HTERT RPE-1 (cell line): ENCODE data around the gene IFT81.
"Not testable (repeated sequence)": the region's sequence is repeated elsewhere in the genome, so short reads cannot be mapped to it uniquely, and the experiment has no call there.

Experiments
- in situ Hi-C: fragments of 300-500 bp; cut with MboI; formaldehyde crosslinking; loops from 4 replicates; pipeline ENCODE4 v1.14.3; 2020; ENCODE audit warnings: low sequenced_read_pairs

The IFT81 gene

GRCh38 chr12:110243227-110243626 is 119.1 kb downstream of the IFT81 start:
- in situ Hi-C loops, result no loop called here

GRCh38 chr12:110244372-110244771 is 120.2 kb downstream of the IFT81 start:
- in situ Hi-C loops, result no loop called here

DNA sequence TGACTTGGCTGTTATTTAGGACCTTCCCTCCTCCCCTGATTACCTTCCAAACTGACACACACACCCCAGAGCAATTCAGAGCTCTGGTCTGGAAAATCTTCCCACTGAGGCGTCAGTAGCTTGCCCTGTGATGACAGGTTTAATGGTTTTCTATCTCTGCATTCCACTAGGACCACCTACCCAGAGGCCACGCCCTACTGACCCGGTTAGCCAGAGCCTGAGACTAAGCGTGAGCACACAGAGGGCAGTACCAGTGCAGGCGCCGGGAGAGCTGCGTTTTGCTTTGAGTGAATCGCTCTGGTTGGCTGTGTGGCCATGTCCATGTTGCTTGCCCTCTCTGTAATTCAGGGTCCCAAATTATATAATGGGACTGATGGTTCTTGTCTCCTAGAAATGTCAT is 120.7 kb downstream of the IFT81 start:
- in situ Hi-C loops, result no loop called here

DNA sequence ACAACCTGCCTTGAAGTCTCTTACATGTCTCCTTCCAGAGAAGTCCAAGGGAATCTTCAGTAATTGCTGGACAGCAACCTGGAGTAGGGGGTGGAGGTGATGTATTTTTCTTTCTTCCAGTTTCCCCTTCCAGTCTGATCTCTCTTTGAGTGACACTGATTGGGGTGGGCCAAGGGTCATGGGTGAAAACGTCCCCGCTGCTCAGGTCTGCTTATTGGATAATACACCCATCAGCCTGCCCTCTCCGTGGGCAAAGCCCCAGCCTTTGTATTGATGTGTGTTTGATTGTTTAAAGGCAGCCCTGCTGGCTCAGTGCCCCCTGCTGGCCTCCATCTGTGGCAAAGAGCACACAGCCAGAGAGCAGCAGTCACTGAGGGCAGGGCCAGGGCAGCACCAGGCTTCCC is 121.2 kb downstream of the IFT81 start:
- in situ Hi-C loops, result no loop called here

DNA sequence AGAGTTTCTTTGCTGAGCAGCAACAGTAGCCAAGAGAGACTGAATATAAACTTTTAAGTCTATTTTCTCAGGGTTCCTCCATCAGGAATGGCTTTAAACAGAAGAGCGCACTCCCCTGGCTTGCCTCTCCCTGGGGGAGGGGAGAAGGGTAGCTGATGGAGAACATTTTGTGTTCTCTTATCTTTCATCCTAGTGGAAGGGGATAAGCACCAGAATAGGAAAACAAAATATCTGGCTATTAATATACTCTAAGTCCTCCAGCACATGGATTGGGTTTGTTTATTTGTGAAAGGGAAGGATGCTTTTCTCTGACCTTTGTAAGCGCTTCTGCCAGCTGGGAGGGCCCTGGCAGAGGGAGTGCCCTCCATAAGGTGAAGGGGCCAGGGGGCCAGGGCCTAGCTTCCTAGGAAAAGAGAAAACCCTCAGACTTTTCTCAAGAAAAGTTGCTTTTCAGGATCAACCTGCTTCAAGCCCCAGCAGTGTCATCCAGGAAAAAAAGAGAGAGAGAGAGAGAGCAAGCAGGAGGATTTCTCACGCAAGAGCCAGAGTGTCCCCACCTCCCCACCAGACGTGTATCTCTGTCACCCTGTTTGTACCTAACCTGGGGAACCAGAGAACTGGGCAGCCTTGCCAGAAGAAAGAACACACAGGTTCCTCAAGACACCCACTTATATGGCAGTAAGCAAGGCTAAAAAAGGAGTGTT is 122.6 kb downstream of the IFT81 start:
- in situ Hi-C loops, result no loop called here

GRCh38 chr12:110247340-110248095 is 123.4 kb downstream of the IFT81 start:
- in situ Hi-C loops, result no loop called here

DNA sequence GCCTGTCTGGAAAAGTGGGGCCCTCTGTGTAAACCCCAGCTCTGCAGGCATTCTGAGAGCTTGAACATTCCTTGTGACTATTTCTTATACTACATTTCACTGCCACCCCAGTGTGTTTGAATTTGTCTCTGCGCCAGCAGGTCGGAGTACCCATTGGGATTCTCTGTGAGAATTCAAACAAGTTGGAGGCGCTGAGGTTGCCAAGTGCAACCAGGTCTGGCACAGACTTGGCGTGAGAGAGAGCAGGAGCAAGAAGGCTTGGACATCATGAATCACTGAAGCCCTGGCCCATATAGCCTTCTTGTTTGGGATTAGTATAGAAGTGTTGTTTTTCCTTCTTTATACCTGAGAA is 123.9 kb downstream of the IFT81 start:
- in situ Hi-C loops, result no loop called here

- in situ Hi-C loops, result no loop called here
Measured at GRCh38 chr12:110249105-110249504, 124.9 kb downstream of the IFT81 start.

- in situ Hi-C loops, result no loop called here
Measured at GRCh38 chr12:110249716-110250225, 125.6 kb downstream of the IFT81 start.

GRCh38 chr12:110251381-110251780 is 127.2 kb downstream of the IFT81 start:
- in situ Hi-C loops, result no loop called here

DNA sequence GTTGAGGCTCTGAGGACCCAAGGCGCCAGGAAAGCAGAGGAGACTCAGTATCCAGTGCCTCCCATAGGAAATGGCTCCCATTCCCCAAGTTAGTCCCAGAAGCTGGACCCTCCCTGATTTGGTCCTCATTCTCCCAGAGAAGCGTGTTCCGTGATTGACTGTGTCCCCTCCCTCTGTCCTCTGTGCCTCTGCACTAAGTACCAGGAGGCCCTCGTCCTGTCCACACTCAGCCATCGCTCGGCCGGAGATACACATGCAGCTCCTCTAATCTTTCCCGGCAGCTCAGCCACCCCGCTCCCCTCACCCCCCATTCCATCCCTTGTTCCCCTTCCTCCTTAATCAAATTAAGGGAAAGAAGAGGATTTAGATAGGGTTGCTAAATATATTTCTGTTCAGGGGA is 128.6 kb downstream of the IFT81 start:
- in situ Hi-C loops, result no loop called here

DNA sequence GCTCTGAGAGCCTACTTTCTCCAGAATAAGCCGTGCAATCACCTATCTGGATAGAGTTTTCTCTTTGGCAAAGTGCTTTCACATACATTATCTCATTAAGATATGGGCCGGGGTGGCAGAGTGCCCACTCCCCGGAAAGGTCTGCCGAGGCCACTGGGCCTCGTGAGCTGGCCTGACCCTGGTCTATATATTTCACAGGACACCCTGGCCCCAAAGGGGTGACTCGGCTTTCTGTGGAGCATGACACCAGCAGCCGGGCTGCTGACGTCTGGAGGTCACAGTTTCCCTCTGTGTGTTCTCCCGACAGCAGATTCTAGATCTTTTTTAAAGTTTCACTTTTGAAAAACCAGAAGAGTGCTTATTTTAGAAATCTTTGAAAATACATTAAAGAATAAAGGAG is 129.0 kb downstream of the IFT81 start:
- in situ Hi-C loops, result no loop called here

GRCh38 chr12:110254971-110255540 is 130.9 kb downstream of the IFT81 start:
- in situ Hi-C loops, result no loop called here

DNA sequence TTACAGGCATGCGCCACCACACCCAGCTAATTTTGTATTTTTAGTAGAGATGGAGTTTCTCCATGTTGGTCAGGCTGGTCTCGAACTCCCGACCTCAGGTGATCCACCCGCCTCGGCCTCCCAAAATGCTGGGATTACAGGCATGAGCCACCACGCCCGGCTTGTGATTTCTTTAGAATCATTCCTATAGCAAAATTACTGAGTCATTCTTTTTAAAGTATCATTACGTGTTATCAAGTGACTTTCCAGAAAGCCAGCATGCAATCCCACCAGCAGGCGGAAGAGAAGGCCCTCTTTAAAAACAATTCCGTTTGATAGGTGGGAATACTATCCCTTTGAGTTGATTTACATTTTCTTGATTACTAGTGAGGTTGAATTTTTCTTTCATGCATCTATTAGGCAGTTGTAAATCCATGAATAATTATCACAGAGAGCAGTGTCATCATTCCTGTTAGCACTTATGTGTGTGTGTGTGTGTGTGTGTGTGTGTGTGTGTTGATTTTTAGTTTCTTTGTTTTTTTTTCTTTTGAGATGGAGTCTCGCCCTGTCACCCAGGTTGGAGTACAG is 131.8 kb downstream of the IFT81 start:
- in situ Hi-C loops, result not testable (repeated sequence)

DNA sequence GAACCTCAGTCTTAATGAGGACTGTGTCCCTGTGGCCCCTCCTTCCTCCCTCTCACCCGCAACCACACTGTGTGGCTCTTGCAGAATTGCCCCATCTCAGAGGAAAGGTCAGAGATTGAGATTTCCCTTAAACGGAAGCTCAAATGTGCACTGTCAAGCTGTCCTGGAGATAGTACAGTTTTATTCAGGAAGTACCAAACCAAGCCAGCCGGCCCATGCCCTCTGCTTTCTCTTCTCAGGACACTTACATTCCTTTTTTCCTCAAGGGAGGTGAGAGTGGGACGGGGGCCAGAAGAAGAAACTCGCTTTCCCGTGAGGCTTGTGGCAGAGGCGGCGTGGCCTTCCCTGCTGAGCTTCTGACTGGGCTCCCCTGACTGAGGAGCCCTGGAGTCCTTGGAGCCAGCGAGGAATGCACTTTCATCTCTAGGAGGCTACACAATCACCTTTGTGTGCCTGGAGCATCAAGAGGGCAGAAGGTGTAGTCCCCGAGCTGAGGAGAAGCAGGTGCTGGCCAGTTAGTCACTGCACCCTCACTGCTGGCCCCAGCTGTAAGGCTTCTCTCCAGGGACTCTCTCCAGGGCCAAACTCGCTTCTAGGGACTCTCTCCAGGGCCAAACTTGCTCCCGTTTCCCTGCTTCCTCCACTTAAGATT is 132.7 kb downstream of the IFT81 start:
- in situ Hi-C loops, result no loop called here

GRCh38 chr12:110258466-110258865 is 134.3 kb downstream of the IFT81 start:
- in situ Hi-C loops, result no loop called here

DNA sequence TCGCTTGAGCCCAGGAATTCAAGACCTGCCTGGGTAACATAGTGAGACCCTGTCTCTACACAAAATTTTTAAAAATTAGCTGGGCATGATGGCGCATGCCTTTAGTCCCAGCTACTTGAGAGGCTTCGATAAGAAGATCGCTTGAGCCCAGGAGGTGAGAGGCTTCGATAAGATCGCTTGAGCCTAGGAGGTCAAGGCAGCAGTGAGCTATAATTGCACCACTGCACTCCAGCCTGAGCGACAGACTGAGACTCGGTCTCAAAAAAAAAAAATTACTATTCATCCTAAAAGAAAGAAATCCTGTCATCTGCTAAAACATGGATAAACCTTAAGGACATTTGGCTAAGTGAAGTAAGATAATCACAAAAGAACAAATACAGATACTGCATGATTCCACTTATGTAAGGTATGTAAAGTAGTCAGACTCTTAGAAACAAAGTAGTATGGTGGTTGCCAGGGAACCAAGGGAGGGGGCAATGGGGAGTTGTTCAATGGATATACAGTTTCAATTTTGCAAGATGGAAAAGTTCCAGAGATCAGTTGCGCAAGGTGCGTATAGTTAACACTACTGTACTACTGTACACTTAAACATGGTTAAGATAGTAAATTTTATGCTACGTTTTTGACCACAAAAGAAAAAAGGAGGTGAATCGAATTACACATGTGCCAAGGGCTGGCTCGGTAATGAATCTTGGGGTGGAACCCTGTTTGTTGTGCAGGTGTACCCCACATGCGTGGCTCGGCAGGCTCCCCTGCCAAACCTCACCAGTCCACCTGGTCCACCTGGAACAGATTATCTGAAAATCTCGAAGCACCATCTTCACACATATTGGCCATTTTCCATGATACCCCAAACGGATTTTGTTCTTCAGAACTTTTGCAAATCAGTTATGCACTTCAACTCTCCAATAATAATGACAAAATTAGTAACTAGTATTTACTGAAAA is 138.6 kb downstream of the IFT81 start:
- in situ Hi-C loops, result no loop called here

DNA sequence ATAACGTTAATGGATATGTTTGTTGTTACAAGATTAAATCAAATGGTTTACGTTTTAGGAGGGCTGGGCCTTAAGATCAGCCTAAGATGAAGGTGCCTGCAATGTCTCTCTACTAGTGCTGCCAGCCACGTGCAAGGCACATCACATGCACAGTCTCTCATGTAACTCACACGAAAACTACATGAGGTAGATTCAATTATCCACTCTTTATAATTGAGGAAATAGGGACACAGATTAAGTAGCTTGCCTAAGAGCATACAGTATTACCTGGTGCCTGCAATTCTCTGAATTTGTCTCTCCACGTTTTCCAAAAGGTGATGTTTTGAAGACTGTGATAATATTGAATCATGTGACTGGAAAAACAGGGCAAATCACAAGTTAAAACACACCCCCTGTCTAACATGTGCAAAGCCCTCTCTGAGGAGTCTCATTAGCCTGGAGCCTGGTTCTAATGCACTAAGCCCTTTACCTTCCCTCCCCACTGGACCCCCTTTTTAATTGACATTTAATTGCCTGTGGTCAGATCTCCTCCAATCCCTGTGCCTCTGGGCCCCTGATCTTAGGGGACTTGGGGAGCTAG is 142.3 kb downstream of the IFT81 start:
- in situ Hi-C loops, result no loop called here

- in situ Hi-C loops, result no loop called here
Measured at GRCh38 chr12:110266980-110267620, 142.9 kb downstream of the IFT81 start.
